ENCODE measurements around the gene MAPKAPK2.

The MAPKAPK2 gene

DNA sequence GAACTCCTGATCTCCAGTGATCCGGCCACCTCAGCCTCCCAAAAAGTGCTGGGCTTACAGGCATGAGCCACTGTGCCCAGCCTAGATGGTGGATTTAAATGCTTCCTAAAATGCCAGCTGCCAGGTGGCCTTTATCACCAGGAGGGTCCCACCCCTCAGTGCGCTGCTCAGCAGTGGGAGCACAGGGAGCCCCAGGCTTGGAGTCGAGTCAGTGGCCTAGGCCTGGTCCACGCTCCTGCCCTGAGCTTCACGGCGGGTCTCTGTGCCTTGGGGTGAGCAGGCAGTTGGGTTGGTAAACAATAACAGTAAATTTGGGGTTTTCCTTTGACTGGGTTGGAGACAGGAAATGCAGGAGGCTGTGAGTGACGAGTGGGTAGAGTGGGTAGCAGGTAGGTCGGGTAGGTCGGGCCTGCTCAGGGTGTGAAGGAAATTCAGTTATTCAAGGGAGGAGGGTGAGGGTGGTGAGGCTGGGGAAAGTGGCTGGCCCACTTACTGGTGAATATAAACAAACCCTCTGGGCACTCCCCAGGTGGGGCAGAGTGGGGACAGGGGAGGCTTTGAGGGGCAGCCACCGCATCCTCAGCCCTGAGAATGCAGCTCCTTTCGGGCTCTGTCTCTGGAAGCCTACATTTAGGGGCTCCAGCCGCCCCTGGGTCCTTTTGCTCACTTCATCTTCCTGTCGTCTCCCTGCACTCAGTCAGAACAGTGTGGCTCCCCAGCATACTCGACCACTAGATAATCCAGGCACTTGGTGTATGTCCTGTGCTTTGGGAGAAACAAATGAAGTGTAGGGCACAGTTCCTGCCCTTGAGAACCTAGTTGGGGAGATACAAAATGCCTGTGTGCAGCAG is 52.4 kb downstream of the MAPKAPK2 start:
- H3K27ac ChIP-seq (ENCODE audit: low read depth, low read length), result no peak overlapping the region
- H2BK120ac ChIP-seq (ENCODE audit: low read depth, low read length), result no peak overlapping the region

DNA sequence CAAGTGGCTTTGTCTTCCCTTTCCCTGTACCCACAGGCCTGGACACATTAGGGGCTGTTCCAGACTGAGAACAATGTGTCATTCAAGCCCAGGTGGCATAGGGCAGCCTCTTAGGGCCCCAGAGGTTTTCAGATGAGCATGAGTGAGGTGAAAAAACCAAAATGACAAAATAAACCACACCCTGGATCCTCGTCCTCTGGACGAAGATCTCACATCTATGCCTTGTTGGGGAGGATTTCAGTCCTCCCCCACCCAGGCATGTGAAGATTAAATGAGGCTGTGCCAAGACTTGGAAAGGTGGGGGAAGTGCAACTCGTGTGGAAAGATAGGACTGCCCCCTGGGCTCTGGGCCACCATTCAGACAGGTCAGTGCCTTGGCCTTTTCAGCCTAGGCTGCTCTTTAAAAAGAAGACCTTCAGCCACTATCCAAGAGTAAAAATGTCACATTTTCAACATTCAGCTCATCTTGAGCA is 53.1 kb downstream of the MAPKAPK2 start:
- Histone ChIP-seq H3K56ac (ENCODE audit: low read length) (no peak overlapping the region), H3K4ac (ENCODE audit: low read depth, low read length) (no peak overlapping the region), H3K79me1 (ENCODE audit: low read length) (no peaks in the 10 kb centered on the region)

More for the DNA sequence above, 52.4 kb downstream of the MAPKAPK2 start:
- H4K5ac ChIP-seq (ENCODE audit: low read length), result no peak overlapping the region
- no CpG with 5 or more reads among the region's 14 CpGs for WGBS (ENCODE audit: extremely low coverage, insufficient coverage, low lambda C conversion rate)
- H3K4ac ChIP-seq (ENCODE audit: low read depth, low read length), result no peak overlapping the region
- no peaks in the 10 kb centered on the region for H3K36me3 ChIP-seq (ENCODE audit: control insufficient read depth, insufficient read depth, low read length)
- no peaks in the 10 kb centered on the region for H3K79me1 ChIP-seq (ENCODE audit: low read length)
- no peak overlapping the region for H2BK5ac ChIP-seq (ENCODE audit: low read length)
- H3K4me3 ChIP-seq (ENCODE audit: low read length), result no peak overlapping the region
- no peak overlapping the region for H3K4me2 ChIP-seq (ENCODE audit: low read length)
- H3K18ac ChIP-seq (ENCODE audit: low read length), result no peak overlapping the region
- no peak for DNase-seq
- H2AK5ac ChIP-seq (ENCODE audit: low read length), result no peak overlapping the region
- H3K56ac ChIP-seq (ENCODE audit: low read length), result no peak overlapping the region
- no peak overlapping the region for H3K23ac ChIP-seq (ENCODE audit: low read length)
- no peak overlapping the region for H3K9ac ChIP-seq (ENCODE audit: low read length)
- H4K8ac ChIP-seq (ENCODE audit: low read depth, low read length), result no peak overlapping the region
- no peaks in the 10 kb centered on the region for H3K27me3 ChIP-seq (ENCODE audit: insufficient read depth, low read length, poor library complexity)
- no peaks in the 10 kb centered on the region for H3K79me2 ChIP-seq (ENCODE audit: control insufficient read depth, insufficient read depth, low read length)
- H2BK15ac ChIP-seq (replicated peaks; ENCODE audit: low read depth), result no peak overlapping the region
- H3K4me1 ChIP-seq (ENCODE audit: control insufficient read depth, low read depth, low read length), result no peaks in the 10 kb centered on the region

DNA sequence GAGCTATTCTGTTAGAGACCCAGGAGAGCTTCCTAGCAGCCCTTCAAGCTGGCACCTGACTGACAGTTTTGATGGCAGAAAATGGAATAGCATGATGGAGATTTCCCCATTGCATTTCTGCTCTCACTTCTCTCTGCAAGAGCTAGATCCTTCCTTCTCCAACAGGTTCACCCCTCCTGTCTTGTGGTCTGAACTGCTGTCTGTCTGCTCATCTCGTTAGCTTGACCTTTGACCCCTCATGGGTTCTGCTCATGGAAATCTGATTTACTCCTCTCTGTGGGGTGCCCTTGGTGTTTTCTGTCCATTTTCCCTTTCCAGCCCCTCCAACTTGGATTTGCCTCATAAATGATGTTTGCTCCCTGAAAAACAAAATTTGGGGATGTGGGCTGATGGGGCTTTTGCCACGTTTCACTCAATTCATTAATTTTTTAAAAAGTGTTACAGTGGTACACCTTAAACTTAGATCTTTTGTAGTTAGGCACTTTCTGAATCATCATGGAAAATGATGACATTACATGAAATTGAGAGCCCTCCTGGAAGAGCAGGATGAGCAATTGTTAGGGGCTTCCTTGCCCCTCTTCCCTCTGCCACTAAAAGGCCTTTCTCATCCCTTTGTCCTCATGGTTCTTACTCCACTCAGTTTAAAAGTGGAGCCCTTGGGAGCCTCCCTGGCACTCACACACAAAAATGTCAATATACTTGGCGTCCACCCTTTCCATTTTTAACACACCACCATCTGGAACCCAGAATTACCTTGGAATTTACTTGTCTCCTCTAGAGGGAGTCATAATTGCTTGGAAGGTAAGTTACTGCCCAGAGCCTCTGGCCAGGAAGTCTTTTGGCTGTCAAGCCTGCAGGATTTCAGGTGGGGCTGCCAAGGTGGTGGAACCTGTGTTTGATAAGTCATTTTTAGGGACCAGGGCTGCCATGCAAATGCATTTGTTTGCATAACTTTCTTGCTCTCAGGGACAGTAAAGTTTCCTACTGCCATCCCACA is 54.0 kb downstream of the MAPKAPK2 start:
- no peaks in the 10 kb centered on the region for H3K4me1 ChIP-seq (ENCODE audit: control insufficient read depth, low read depth, low read length)
- no peak overlapping the region for H2AK5ac ChIP-seq (ENCODE audit: low read length)
- DNase-seq, result peak; percentile 70
- H3K9ac ChIP-seq (ENCODE audit: low read length), result no peak overlapping the region
- no peaks in the 10 kb centered on the region for H3K36me3 ChIP-seq (ENCODE audit: control insufficient read depth, insufficient read depth, low read length)
- no peak overlapping the region for H3K4me3 ChIP-seq (ENCODE audit: low read length)
- no peaks in the 10 kb centered on the region for H3K79me1 ChIP-seq (ENCODE audit: low read length)
- H3K18ac ChIP-seq (ENCODE audit: low read length), result no peak overlapping the region
- no peak overlapping the region for H2BK15ac ChIP-seq (replicated peaks; ENCODE audit: low read depth)
- no peaks in the 10 kb centered on the region for H3K79me2 ChIP-seq (ENCODE audit: control insufficient read depth, insufficient read depth, low read length)
- no peak overlapping the region for H3K56ac ChIP-seq (ENCODE audit: low read length)
- H3K27ac ChIP-seq (ENCODE audit: low read depth, low read length), result no peak overlapping the region
- H2BK5ac ChIP-seq (ENCODE audit: low read length), result no peak overlapping the region
- no peak overlapping the region for H3K4ac ChIP-seq (ENCODE audit: low read depth, low read length)
- no peak overlapping the region for H4K5ac ChIP-seq (ENCODE audit: low read length)
- WGBS (ENCODE audit: extremely low coverage, insufficient coverage, low lambda C conversion rate), result no CpG with 5 or more reads among the region's 3 CpGs
- no peaks in the 10 kb centered on the region for H3K27me3 ChIP-seq (ENCODE audit: insufficient read depth, low read length, poor library complexity)
- H4K8ac ChIP-seq (ENCODE audit: low read depth, low read length), result no peak overlapping the region
- no peak overlapping the region for H3K4me2 ChIP-seq (ENCODE audit: low read length)
- no peak overlapping the region for H3K23ac ChIP-seq (ENCODE audit: low read length)
- no peak overlapping the region for H2BK120ac ChIP-seq (ENCODE audit: low read depth, low read length)

More for the DNA sequence above, 53.1 kb downstream of the MAPKAPK2 start:
- Histone ChIP-seq H2BK120ac (ENCODE audit: low read depth, low read length) (no peak overlapping the region), H2BK15ac (replicated peaks; ENCODE audit: low read depth) (no peak overlapping the region), H3K23ac (ENCODE audit: low read length) (no peak overlapping the region), H3K27ac (ENCODE audit: low read depth, low read length) (no peak overlapping the region), H4K8ac (ENCODE audit: low read depth, low read length) (no peak overlapping the region), H3K36me3 (ENCODE audit: control insufficient read depth, insufficient read depth, low read length) (no peaks in the 10 kb centered on the region), H3K4me3 (ENCODE audit: low read length) (no peak overlapping the region), H4K5ac (ENCODE audit: low read length) (no peak overlapping the region), H3K27me3 (ENCODE audit: insufficient read depth, low read length, poor library complexity) (no peaks in the 10 kb centered on the region), H3K18ac (ENCODE audit: low read length) (no peak overlapping the region), H2AK5ac (ENCODE audit: low read length) (no peak overlapping the region), H3K4me2 (ENCODE audit: low read length) (no peak overlapping the region), H3K79me2 (ENCODE audit: control insufficient read depth, insufficient read depth, low read length) (no peaks in the 10 kb centered on the region), H2BK5ac (ENCODE audit: low read length) (no peak overlapping the region), H3K9ac (ENCODE audit: low read length) (no peak overlapping the region), H3K4me1 (ENCODE audit: control insufficient read depth, low read depth, low read length) (no peaks in the 10 kb centered on the region)
- WGBS (ENCODE audit: extremely low coverage, insufficient coverage, low lambda C conversion rate), result no CpG with 5 or more reads among the region's 3 CpGs
- no peak for DNase-seq

GRCh38 chr1:206739411-206740076 is 54.8 kb downstream of the MAPKAPK2 start:
- no peak overlapping the region for H3K4ac ChIP-seq (ENCODE audit: low read depth, low read length)
- no peak overlapping the region for H3K4me3 ChIP-seq (ENCODE audit: low read length)
- no CpG with 5 or more reads among the region's 5 CpGs for WGBS (ENCODE audit: extremely low coverage, insufficient coverage, low lambda C conversion rate)
- no peak overlapping the region for H3K4me2 ChIP-seq (ENCODE audit: low read length)
- no peak overlapping the region for H2AK5ac ChIP-seq (ENCODE audit: low read length)
- no peak overlapping the region for H3K9ac ChIP-seq (ENCODE audit: low read length)
- DNase-seq, result peak; percentile 75
- H3K4me1 ChIP-seq (ENCODE audit: control insufficient read depth, low read depth, low read length), result no peaks in the 10 kb centered on the region
- H4K5ac ChIP-seq (ENCODE audit: low read length), result no peak overlapping the region
- no peak overlapping the region for H3K56ac ChIP-seq (ENCODE audit: low read length)
- H2BK15ac ChIP-seq (replicated peaks; ENCODE audit: low read depth), result no peak overlapping the region
- no peak overlapping the region for H4K8ac ChIP-seq (ENCODE audit: low read depth, low read length)
- H3K23ac ChIP-seq (ENCODE audit: low read length), result no peak overlapping the region
- no peaks in the 10 kb centered on the region for H3K27me3 ChIP-seq (ENCODE audit: insufficient read depth, low read length, poor library complexity)
- H3K36me3 ChIP-seq (ENCODE audit: control insufficient read depth, insufficient read depth, low read length), result no peaks in the 10 kb centered on the region
- no peaks in the 10 kb centered on the region for H3K79me2 ChIP-seq (ENCODE audit: control insufficient read depth, insufficient read depth, low read length)
- no peak overlapping the region for H2BK5ac ChIP-seq (ENCODE audit: low read length)
- H3K18ac ChIP-seq (ENCODE audit: low read length), result no peak overlapping the region
- H3K27ac ChIP-seq (ENCODE audit: low read depth, low read length), result no peak overlapping the region
- no peak overlapping the region for H2BK120ac ChIP-seq (ENCODE audit: low read depth, low read length)
- H3K79me1 ChIP-seq (ENCODE audit: low read length), result no peaks in the 10 kb centered on the region

DNA sequence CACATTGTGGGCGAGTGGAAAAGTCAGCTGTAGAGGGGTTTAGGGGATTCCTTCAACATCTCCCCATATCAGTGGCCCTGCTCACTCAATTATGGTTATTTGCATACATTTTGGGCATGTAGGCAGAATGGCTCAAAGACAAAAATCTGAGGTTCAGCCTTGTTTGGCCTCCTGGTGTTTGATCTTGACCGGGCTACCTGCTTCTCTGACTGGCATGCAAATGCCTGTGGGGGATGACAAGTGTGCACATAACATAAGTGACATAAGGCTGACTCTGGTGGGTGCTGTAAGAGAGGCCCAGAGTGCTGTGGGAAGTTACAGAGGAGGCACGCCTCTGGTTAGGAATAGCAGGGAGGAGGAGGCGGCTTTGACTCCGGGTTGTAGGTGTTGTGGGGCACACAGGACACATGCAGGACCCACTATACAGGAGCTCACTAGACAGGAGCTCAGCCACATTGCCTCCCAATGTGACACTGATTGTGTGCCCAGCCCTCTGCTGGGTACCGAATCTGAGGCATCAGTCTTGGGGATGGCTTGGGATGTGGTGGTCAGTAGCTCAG is 56.5 kb downstream of the MAPKAPK2 start:
- WGBS (ENCODE audit: extremely low coverage, insufficient coverage, low lambda C conversion rate), result no CpG with 5 or more reads among the region's 6 CpGs
- H3K79me2 ChIP-seq (ENCODE audit: control insufficient read depth, insufficient read depth, low read length), result no peaks in the 10 kb centered on the region
- no peak overlapping the region for H3K23ac ChIP-seq (ENCODE audit: low read length)

More for the DNA sequence above, 56.5 kb downstream of the MAPKAPK2 start:
- no peak overlapping the region for H3K18ac ChIP-seq (ENCODE audit: low read length)
- no peaks in the 10 kb centered on the region for H3K36me3 ChIP-seq (ENCODE audit: control insufficient read depth, insufficient read depth, low read length)
- no peak for DNase-seq
- H3K27ac ChIP-seq (ENCODE audit: low read depth, low read length), result no peak overlapping the region
- no peak overlapping the region for H2AK5ac ChIP-seq (ENCODE audit: low read length)
- no peak overlapping the region for H3K9ac ChIP-seq (ENCODE audit: low read length)
- no peaks in the 10 kb centered on the region for H3K27me3 ChIP-seq (ENCODE audit: insufficient read depth, low read length, poor library complexity)
- no peaks in the 10 kb centered on the region for H3K4me1 ChIP-seq (ENCODE audit: control insufficient read depth, low read depth, low read length)
- H2BK5ac ChIP-seq (ENCODE audit: low read length), result no peak overlapping the region
- no peak overlapping the region for H3K4me3 ChIP-seq (ENCODE audit: low read length)
- H2BK120ac ChIP-seq (ENCODE audit: low read depth, low read length), result no peak overlapping the region
- no peaks in the 10 kb centered on the region for H3K79me1 ChIP-seq (ENCODE audit: low read length)
- no peak overlapping the region for H4K5ac ChIP-seq (ENCODE audit: low read length)
- H2BK15ac ChIP-seq (replicated peaks; ENCODE audit: low read depth), result no peak overlapping the region
- H3K4ac ChIP-seq (ENCODE audit: low read depth, low read length), result no peak overlapping the region
- H3K4me2 ChIP-seq (ENCODE audit: low read length), result no peak overlapping the region
- H3K56ac ChIP-seq (ENCODE audit: low read length), result no peak overlapping the region
- H4K8ac ChIP-seq (ENCODE audit: low read depth, low read length), result no peak overlapping the region

Measured in mesendoderm (in vitro differentiated cells).